Gastroesophageal sphincter (tissue), 3 donors: ENCODE measurements around the gene FNDC7.

ENCODE experiments used
- EP300 ChIP-seq: sonication (generic); formaldehyde crosslinking; IDR thresholded peaks from one replicate; pipeline ENCODE4 v1.6.1; 2017; ENCODE audit warnings: antibody characterized with exemption, mild to moderate bottlenecking
- POLR2A ChIP-seq, 2 donors: fragments of 450-650 bp; IDR thresholded peaks; one replicate each; pipeline ENCODE4 v1.6.1; 2017; ENCODE audit warnings: antibody characterized with exemption in 2 of 2, mild to moderate bottlenecking in 2 of 2, moderate library complexity in 1 of 2
- POLR2AphosphoS5 ChIP-seq: sonication (generic); formaldehyde crosslinking; IDR thresholded peaks from one replicate; pipeline ENCODE4 v1.6.1; 2017; ENCODE audit warnings: antibody characterized with exemption
- TF ChIP-seq, protein P1 (sequence below), 4 experiments: fragments of 200-600 bp in 2 of 4; fragments of 450-650 bp in 2 of 4; sonication (generic) in 1 of 4; IDR thresholded peaks; one replicate each; pipeline ENCODE4 v1.5.1; 2017 to 2019; ENCODE audit warnings: antibody characterized with exemption in 4 of 4, mild to moderate bottlenecking in 2 of 4, moderate library complexity in 2 of 4

DNA sequence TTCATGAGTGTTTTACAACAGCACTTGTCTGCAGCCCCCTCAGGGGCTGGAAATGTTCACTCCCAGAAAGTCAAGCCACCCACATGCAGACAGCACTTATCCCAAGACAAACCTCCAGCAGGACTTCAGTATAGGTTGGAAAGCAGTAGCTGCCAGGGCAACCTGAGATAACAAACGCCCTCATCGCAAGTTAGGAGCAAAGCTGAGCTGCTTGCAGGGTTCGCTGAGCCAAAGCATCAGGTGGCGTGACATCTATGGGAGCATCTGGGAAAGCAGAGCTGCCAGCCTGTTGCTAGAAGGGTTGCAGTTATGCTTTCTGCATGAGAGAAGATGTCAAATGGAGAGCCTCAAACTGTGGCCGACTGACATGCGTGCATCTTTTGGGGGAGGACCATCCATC, 29.5 kb downstream of the FNDC7 start:
- TF ChIP-seq, protein P1, sequence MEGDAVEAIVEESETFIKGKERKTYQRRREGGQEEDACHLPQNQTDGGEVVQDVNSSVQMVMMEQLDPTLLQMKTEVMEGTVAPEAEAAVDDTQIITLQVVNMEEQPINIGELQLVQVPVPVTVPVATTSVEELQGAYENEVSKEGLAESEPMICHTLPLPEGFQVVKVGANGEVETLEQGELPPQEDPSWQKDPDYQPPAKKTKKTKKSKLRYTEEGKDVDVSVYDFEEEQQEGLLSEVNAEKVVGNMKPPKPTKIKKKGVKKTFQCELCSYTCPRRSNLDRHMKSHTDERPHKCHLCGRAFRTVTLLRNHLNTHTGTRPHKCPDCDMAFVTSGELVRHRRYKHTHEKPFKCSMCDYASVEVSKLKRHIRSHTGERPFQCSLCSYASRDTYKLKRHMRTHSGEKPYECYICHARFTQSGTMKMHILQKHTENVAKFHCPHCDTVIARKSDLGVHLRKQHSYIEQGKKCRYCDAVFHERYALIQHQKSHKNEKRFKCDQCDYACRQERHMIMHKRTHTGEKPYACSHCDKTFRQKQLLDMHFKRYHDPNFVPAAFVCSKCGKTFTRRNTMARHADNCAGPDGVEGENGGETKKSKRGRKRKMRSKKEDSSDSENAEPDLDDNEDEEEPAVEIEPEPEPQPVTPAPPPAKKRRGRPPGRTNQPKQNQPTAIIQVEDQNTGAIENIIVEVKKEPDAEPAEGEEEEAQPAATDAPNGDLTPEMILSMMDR (IDR thresholded peaks at IDR 0.05) = no peak
- no peak for TF ChIP-seq POLR2A (IDR thresholded peaks at IDR 0.05)
- no peak for TF ChIP-seq EP300
- no peak for TF ChIP-seq POLR2AphosphoS5
